Keratinocyte (primary cell): Measurements from ENCODE around the gene BEAN1. TPM values are rescaled to one million over a fixed set of nuclear protein-coding genes. Genes with fewer than 3 reads are reported as not detected.

Experiments
- DNase-seq: peaks from one replicate; pipeline ENCODE4 v3.0.0-alpha.2; 2011; ENCODE audit warnings: low read depth, missing footprints, low spot score
- FAIRE-seq: peaks from 2 replicates; lab custom pipeline; 2011; peaks lifted over from hg19 to GRCh38; lab: Jason Lieb, UNC
- H2AFZ ChIP-seq: 2 replicates; pipeline ENCODE4 v1.6.0; 2012; ENCODE audit warnings: low read length, control low read depth, inconsistent platforms; ENCODE audit not compliant: control insufficient read depth
- H3K27ac ChIP-seq: 2 replicates; pipeline ENCODE4 v1.5.1; 2011; ENCODE audit warnings: low read length; ENCODE audit not compliant: control insufficient read depth, insufficient read depth
- H3K27me3 ChIP-seq: 3 replicates; pipeline ENCODE4 v1.6.0; 2011; ENCODE audit warnings: low read length; ENCODE audit not compliant: control insufficient read depth, insufficient read depth; ENCODE audit errors: extremely low read depth
- H3K36me3 ChIP-seq, 2 experiments: 2 replicates in 1 of 2; 3 replicates in 1 of 2; pipeline ENCODE4 v1.5.1; 2011; ENCODE audit warnings: low read length in 2 of 2, mild to moderate bottlenecking in 1 of 2; ENCODE audit not compliant: control insufficient read depth in 2 of 2, insufficient read depth in 2 of 2; ENCODE audit errors: extremely low read depth in 1 of 2
- H3K4me1 ChIP-seq: 3 replicates; pipeline ENCODE4 v1.5.1; 2011; ENCODE audit warnings: low read length; ENCODE audit not compliant: control insufficient read depth, insufficient read depth; ENCODE audit errors: extremely low read depth
- H3K4me2 ChIP-seq: 3 replicates; pipeline ENCODE4 v1.6.0; 2011; ENCODE audit warnings: low read depth, low read length; ENCODE audit not compliant: control insufficient read depth, insufficient read depth; ENCODE audit errors: extremely low read depth
- H3K4me3 ChIP-seq, 3 experiments: fragments of 200-600 bp in 1 of 3; sonication (generic) in 1 of 3; 2 replicates in 2 of 3; 3 replicates in 1 of 3; pipeline ENCODE4 v1.5.1; 2011 to 2016; ENCODE audit warnings: low read length in 3 of 3, mild to moderate bottlenecking in 3 of 3, control low read depth in 2 of 3, inconsistent platforms in 1 of 3, low read depth in 1 of 3, mixed read lengths in 1 of 3, mixed run types in 1 of 3, moderate library complexity in 1 of 3; ENCODE audit not compliant: control insufficient read depth in 2 of 3, insufficient read depth in 2 of 3; ENCODE audit errors: extremely low read depth in 1 of 3
- H3K79me2 ChIP-seq: 2 replicates; pipeline ENCODE4 v1.6.0; 2012; ENCODE audit warnings: low read length; ENCODE audit not compliant: control insufficient read depth, insufficient read depth
- H3K9ac ChIP-seq: 3 replicates; pipeline ENCODE4 v1.6.0; 2011; ENCODE audit warnings: low read length; ENCODE audit not compliant: control insufficient read depth, insufficient read depth; ENCODE audit errors: extremely low read depth
- H3K9me1 ChIP-seq: 3 replicates; pipeline ENCODE4 v1.6.0; 2011; ENCODE audit warnings: low read length; ENCODE audit not compliant: control insufficient read depth, insufficient read depth; ENCODE audit errors: extremely low read depth
- H3K9me3 ChIP-seq: 2 replicates; pipeline ENCODE4 v1.5.1; 2012; ENCODE audit warnings: low read depth, low read length; ENCODE audit not compliant: control insufficient read depth
- H4K20me1 ChIP-seq: 3 replicates; pipeline ENCODE4 v1.6.0; 2011; ENCODE audit warnings: low read length; ENCODE audit not compliant: control insufficient read depth, insufficient read depth; ENCODE audit errors: extremely low read depth
- CTCF ChIP-seq, 3 experiments: IDR thresholded peaks in 1 of 3; conservative IDR thresholded peaks in 1 of 3; optimal IDR thresholded peaks in 1 of 3; 2 replicates in 2 of 3; 3 replicates in 1 of 3; pipeline versions ENCODE3 to v1.5.1; 2011; ENCODE audit warnings: low read length in 3 of 3, mild to moderate bottlenecking in 3 of 3, moderate library complexity in 2 of 3, control low read depth in 1 of 3, inconsistent platforms in 1 of 3; ENCODE audit not compliant: insufficient read depth in 2 of 3; ENCODE audit errors: extremely low read depth in 1 of 3
- EZH2 ChIP-seq: IDR thresholded peaks from one replicate; pipeline ENCODE4 v1.6.1; 2012; ENCODE audit warnings: inconsistent platforms, mild to moderate bottlenecking, low read length, moderate library complexity
- dilution Hi-C: fragments of 300-500 bp; cut with MboI; formaldehyde crosslinking; loops from one replicate; pipeline ENCODE4 v1.7.0; 2020; ENCODE audit warnings: low sequenced_read_pairs; ENCODE audit not compliant: extremely low pct_ligation_motif_present
- polyA minus RNA-seq, 3 experiments: library from RNA; depleted of rRNA, polyadenylated mRNA; stranded (reverse); fragments of >200 nt; gene quantifications; 1 replicate in 1 of 3; 2 replicates in 1 of 3; 3 replicates in 1 of 3; pipeline ENCODE4 v1.2.3, GENCODE V29; 2011
- polyA plus RNA-seq, 5 experiments: library from polyadenylated mRNA; depleted of rRNA in 3 of 5; stranded (reverse) in 3 of 5; stranded (forward) in 1 of 5; unstranded in 1 of 5; fragments of >200 nt; gene quantifications; 1 replicate in 1 of 5; 2 replicates in 3 of 5; 3 replicates in 1 of 5; pipeline versions ENCODE4 v1.2.1 to v1.2.3, GENCODE V29; 2011 to 2012; ENCODE audit warnings: missing spikeins in 2 of 5, low read depth in 1 of 5, low replicate concordance in 1 of 5

Gene BEAN1, protein sequence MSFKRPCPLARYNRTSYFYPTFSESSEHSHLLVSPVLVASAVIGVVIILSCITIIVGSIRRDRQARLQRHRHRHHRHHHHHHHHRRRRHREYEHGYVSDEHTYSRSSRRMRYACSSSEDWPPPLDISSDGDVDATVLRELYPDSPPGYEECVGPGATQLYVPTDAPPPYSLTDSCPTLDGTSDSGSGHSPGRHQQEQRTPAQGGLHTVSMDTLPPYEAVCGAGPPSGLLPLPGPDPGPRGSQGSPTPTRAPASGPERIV
- polyA plus RNA-seq = 0.07 to 0.82 TPM (median 0.24 TPM) in 3 replicates
- 0.27 TPM for polyA plus RNA-seq (2011; ENCODE audit: low read depth)
- polyA plus RNA-seq (2011; cell fraction: cytosol; rRNA removed) = 0.13 and 0.51 TPM in 2 replicates
- 0.75 and 1.0 TPM in 2 replicates for polyA plus RNA-seq (2011; cell fraction: nucleus; rRNA removed)
- 0.15 and 1.7 TPM in 2 replicates for polyA plus RNA-seq (2012; ENCODE audit: low replicate concordance)
- 0.13 to 0.29 TPM (median 0.26 TPM) in 3 replicates for polyA minus RNA-seq
- polyA minus RNA-seq (2011; cell fraction: cytosol; rRNA and poly(A)+ RNA removed) = not detected
- polyA minus RNA-seq (2011; cell fraction: nucleus; rRNA and poly(A)+ RNA removed) = 0.32 TPM in 1 of 2 replicates, not detected in the other

DNA sequence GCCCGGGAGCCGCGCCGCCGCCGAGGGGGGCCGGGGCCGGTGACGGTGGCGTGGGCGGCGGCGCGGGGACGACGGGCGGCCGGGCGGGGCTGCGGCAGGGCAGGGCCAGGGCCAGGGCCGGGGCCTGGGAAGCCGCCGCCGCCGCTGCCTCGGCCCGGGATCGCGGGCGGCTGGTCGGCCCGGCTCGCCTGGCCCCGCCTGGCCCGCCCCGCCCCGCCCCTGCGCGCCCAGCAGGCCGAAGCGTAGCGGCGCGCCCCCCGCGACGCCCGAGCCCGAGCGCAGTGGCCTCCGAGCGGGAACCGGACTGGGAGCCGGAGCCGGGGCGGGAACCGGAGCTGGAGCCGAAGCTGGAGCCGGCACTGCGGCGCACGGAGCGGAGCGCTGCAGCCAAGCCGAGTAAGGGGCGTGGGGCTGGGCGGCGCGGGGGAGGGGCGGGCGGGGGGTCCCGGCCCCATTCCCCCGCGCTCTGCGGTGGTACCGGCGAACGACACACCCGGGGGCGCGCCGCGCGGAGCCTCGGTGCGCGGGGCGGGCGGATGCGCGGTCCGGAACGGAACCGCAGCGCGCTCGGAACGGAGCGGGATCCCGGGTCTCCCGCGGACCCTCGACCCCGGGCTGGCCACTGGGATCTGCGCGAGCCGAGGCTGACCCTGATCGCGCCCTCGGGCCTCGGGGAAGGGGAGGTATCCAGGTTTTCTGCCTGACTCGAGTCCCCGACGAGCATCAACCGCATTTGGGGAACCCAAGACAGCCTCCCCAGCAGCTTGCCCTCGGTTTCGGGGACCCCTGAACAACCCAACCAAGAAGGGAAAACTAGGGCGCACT, at the start of gene BEAN1:
TSS of gene BEAN1 (plus strand) at position 260 of the 825 bp plus-strand sequence. CDS start 10,382 bp downstream, outside the sequence.
- DNase-seq (no peak), FAIRE-seq (no peak)
- Histone ChIP-seq H4K20me1 (no peaks in the 10 kb centered on the region), H3K36me3 (no peaks in the 10 kb centered on the region), H3K4me2 (peak within 1 kb of the TSS; percentile 60), H3K27me3 (peaks cover 44% of the 10 kb centered on the region), H3K9ac (no peak within 1 kb of the TSS), H3K27ac (no peak within 1 kb of the TSS), H3K4me3 (peak within 1 kb of the TSS; percentile 2 to 24 (median 22)), H3K4me1 (no peaks in the 10 kb centered on the region), H3K79me2 (no peaks in the 10 kb centered on the region), H3K9me3 (no peaks in the 10 kb centered on the region), H2AFZ (peak within 1 kb of the TSS; percentile 73), H3K9me1 (no peaks in the 10 kb centered on the region)
- dilution Hi-C loops = no loop called here
- no peak for TF ChIP-seq CTCF (optimal IDR thresholded peaks at IDR 0.05 in 1 of 3, IDR thresholded peaks at IDR 0.05 in 1 of 3, conservative IDR thresholded peaks at IDR 0.05 in 1 of 3; ENCODE audit: extremely low read depth in 1 of 3, insufficient read depth in 2 of 3, low read length in 3 of 3)
- TF ChIP-seq EZH2 = no peak

- Histone ChIP-seq H3K4me2 (no peak overlapping the region), H3K79me2 (no peaks in the 10 kb centered on the region), H3K9ac (no peak overlapping the region)
These were observed 49.8 kb upstream of the BEAN1 start for GRCh38 chr16:66377324-66377723.

More at GRCh38 chr16:66377324-66377723, 49.8 kb upstream of the BEAN1 start:
- dilution Hi-C loops = no loop called here
- Histone ChIP-seq H3K4me3 (no peak overlapping the region), H2AFZ (no peak overlapping the region), H3K27me3 (no peaks in the 10 kb centered on the region), H4K20me1 (no peaks in the 10 kb centered on the region), H3K36me3 (no peaks in the 10 kb centered on the region), H3K9me3 (no peaks in the 10 kb centered on the region), H3K27ac (no peak overlapping the region), H3K9me1 (no peaks in the 10 kb centered on the region), H3K4me1 (peaks cover 12% of the 10 kb centered on the region)
- FAIRE-seq = no peak
- TF ChIP-seq EZH2 (no peak), CTCF (optimal IDR thresholded peaks at IDR 0.05 in 1 of 3, IDR thresholded peaks at IDR 0.05 in 1 of 3, conservative IDR thresholded peaks at IDR 0.05 in 1 of 3; ENCODE audit: extremely low read depth in 1 of 3, insufficient read depth in 2 of 3, low read length in 3 of 3) (no peak)
- DNase-seq = no peak
